Fibroblast of villous mesenchyme (primary cell): ENCODE results near the gene ENPP5. TPM values are rescaled to one million over a fixed set of nuclear protein-coding genes. Genes with fewer than 3 reads are reported as not detected.

Experiments used
- DNase-seq: peaks from one replicate; pipeline ENCODE4 v3.0.0-alpha.2; 2010; ENCODE audit warnings: low read depth
- H3K4me3 ChIP-seq: 2 replicates; pipeline ENCODE4 v1.5.1; 2011; ENCODE audit warnings: low read depth, mild to moderate bottlenecking, low read length
- total RNA-seq: library from RNA; depleted of rRNA; stranded (reverse); fragments of >200 nt; gene quantifications from 2 replicates; pipeline ENCODE4 v1.2.3, GENCODE V29; 2012
- TF ChIP-seq, protein P1 (sequence below): IDR thresholded peaks from 2 replicates; pipeline ENCODE4 v1.5.1; 2012; ENCODE audit warnings: low read depth, mild to moderate bottlenecking, low read length; ENCODE audit not compliant: insufficient read depth

The ENPP5 gene
- total RNA-seq, 1 donor: 0.43 TPM

DNA sequence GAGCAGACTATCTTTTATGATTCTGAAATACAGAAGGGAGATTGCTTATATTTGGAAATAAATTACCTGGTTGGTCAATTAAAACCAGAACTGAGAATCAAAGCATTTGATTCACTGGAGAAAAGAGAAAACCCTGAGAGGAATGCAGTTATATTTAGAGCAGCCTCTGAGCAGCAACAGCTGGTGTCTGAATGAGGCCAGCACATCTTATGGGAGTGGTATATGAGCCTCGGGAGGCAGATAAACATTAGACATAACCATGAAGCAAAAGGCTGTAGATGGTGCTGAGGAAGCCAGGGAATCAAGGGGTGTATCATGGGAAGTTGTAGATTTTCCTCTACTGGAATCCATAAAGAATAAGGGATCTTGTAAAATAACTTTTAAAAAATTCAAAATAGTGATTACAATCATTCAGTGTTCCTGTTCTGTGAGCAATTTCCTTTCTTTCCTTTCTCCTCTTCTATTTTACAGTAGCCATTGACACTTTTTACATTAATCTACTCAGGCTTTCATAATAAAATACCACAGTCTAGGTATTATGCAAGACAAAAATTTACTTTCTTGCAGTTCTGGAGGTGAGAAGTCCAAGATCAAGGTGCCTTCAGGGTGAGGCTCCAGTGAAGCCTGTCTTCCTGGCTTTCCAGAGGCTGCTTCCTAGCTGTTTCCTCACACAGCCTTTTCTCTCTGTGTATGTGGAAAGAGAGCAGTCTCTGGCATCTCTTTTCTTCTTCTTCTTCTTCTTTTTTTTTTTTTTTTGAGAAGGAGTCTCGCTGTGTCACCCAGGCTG is 32.8 kb upstream of the ENPP5 start:
- TF ChIP-seq, protein P1, sequence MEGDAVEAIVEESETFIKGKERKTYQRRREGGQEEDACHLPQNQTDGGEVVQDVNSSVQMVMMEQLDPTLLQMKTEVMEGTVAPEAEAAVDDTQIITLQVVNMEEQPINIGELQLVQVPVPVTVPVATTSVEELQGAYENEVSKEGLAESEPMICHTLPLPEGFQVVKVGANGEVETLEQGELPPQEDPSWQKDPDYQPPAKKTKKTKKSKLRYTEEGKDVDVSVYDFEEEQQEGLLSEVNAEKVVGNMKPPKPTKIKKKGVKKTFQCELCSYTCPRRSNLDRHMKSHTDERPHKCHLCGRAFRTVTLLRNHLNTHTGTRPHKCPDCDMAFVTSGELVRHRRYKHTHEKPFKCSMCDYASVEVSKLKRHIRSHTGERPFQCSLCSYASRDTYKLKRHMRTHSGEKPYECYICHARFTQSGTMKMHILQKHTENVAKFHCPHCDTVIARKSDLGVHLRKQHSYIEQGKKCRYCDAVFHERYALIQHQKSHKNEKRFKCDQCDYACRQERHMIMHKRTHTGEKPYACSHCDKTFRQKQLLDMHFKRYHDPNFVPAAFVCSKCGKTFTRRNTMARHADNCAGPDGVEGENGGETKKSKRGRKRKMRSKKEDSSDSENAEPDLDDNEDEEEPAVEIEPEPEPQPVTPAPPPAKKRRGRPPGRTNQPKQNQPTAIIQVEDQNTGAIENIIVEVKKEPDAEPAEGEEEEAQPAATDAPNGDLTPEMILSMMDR: no peak
- no peak overlapping the region for H3K4me3 ChIP-seq
- no peak for DNase-seq

DNA sequence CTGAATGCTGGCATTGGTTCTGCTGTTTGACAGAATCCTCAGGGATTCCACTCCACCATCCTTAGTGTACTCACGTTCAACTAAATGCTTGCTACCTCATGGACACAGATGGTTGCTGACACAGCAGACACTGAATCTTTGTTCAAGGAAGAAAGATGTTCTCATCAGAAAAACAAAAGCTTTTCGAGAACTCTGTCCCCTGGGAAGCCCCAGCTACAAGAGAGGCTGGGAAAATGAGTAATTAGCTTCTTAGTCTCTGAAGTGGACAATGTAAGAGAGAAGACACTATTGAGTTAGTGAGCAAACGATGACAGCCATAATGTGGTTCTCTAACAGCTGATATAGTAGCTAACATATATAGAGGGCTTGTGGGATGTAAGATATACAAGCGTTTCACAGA is 30.9 kb upstream of the ENPP5 start:
- TF ChIP-seq, protein P1: no peak
- no peak overlapping the region for H3K4me3 ChIP-seq
- DNase-seq: no peak

DNA sequence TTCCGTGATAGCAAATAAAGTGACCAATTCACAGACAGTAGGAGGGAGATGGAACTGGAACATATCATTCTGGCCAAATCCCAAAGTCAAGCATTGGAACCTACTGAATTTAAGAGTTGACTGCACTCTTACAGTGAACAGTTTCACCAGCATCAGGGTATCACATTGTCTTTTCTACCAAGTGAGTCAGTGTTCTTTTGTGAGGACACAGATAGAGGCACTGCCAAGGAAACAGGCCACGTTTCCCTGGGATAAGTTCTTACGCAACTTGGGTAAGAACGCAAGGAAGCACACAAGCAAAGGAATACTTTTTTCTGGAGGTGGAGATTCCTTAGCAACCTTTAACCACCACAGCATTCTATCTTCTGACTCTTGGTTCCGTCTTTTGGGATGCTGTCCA is 28.6 kb upstream of the ENPP5 start:
- peak; percentile 8 for DNase-seq
- H3K4me3 ChIP-seq: no peak overlapping the region
- TF ChIP-seq, protein P1: no peak

DNA sequence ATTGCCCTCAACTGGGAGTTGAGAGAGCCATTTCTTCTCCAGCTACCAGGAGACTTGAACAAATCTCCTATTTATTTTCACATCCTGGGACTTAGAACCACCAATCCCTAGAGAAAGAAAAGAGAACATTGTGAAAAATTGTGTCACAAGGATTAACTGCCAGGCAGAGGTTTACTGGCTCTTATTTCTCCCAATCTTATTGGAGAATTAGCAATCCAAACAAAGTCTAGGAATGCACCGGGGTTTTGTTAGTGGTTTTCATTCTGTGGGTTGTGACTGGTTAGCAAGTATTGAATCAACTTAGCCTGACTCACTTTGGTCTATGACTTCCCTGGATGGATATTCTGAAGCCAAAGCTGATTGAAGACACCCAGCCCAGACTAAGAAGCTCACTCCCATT is 21.2 kb upstream of the ENPP5 start:
- TF ChIP-seq, protein P1: no peak
- no peak overlapping the region for H3K4me3 ChIP-seq
- peak; percentile 33 for DNase-seq

DNA sequence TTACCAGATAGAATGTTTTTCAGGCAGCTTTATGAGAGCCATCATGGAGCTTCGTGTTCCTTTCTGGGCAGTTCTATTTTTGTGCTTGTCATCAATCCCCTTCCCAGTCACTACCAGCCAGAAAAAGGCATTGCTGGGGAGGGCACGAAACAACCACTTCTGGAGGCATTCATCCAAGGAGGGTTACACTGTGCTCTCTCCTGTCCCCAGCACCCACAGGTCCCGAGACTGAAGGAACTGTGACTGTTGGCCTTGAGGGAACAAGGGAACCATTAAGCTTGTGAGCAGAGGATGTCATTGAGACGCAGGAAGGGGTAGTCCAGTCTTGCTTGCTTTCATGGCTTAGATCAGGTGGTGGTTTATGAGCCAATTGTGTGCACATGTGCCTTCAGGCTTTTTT is 20.1 kb upstream of the ENPP5 start:
- TF ChIP-seq, protein P1: no peak
- H3K4me3 ChIP-seq: no peak overlapping the region
- no peak for DNase-seq

DNA sequence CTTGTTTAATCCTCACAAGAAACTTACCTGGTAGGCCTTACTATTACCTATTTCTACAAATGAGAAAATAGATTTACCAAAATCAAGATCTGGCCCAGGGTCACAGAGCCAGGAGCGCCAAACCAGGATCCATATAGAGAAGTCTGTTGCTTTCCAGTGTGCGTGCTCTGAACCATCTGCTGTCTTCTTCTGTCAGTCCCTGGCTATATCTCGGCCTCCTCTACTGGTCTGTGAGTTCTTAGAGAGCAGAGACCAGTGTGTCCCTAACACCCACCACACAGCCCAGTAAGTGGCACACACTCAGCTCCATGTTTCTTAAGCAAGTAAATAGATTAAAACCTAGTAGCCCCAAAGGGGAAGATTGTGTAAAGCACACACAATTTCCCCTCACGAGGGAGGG is 18.9 kb upstream of the ENPP5 start:
- TF ChIP-seq, protein P1: no peak
- DNase-seq: no peak
- no peak overlapping the region for H3K4me3 ChIP-seq

DNA sequence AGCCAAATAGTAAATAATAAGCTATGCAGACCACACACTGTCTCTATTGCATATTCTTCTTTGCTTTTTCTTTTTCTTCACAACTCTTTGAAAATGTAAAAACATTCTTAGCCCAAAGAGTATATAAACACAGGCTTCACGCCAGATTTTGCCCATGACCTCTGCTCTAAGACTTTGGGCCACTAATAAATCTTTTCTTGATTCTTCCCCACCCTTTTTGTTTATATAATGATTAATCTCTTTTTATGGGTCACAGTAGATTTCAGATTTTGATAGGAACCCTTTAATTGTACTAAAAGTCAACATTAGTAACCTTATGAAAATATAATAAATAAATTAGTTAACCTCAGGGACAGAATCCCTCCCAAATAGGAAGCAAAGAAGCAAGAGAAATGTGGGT is 15.8 kb upstream of the ENPP5 start:
- H3K4me3 ChIP-seq: no peak overlapping the region
- TF ChIP-seq, protein P1: no peak
- DNase-seq: no peak
